Astrocyte of the spinal cord (primary cell): ENCODE data around the gene ARPC5.
A peak's percentile ranks its signal among the peaks of the same experiment; 100 is the strongest.

Experiments
- DNase-seq: peaks from one replicate; pipeline ENCODE4 v3.0.0; 2011; ENCODE audit warnings: low read depth, low spot score
- H3K4me3 ChIP-seq: 2 replicates; pipeline ENCODE4 v1.5.1; 2011; ENCODE audit warnings: low read depth, mild to moderate bottlenecking, low read length, moderate library complexity
- in situ Hi-C: cut with HindIII; loops from 2 replicates; pipeline ENCODE4 v1.10.0; 2017; ENCODE audit warnings: low sequenced_read_pairs
- TF ChIP-seq, protein P1 (sequence below): IDR thresholded peaks from 2 replicates; pipeline ENCODE4 v1.5.1; 2012; ENCODE audit warnings: low read depth, mild to moderate bottlenecking, low read length, inconsistent platforms

Gene ARPC5

DNA sequence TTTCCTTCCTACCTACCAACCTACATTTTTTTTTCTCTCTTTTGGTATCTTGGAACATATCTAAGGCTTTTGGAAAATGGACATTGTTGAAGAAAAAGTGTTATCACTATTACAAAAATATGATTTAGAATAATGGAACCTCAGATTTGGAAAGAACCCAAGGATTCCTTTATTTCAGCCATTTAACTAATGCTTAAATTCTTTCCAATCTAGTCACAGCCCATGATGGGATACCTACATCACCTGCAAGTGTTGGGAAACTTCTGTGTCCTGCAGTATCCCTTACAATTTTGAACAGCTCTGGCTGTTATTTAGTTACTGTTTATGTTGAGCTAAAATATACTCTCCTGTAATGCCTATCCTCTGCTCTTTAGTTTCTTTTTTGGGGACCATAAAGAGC is 39.8 kb upstream of the ARPC5 start:
- TF ChIP-seq, protein P1, sequence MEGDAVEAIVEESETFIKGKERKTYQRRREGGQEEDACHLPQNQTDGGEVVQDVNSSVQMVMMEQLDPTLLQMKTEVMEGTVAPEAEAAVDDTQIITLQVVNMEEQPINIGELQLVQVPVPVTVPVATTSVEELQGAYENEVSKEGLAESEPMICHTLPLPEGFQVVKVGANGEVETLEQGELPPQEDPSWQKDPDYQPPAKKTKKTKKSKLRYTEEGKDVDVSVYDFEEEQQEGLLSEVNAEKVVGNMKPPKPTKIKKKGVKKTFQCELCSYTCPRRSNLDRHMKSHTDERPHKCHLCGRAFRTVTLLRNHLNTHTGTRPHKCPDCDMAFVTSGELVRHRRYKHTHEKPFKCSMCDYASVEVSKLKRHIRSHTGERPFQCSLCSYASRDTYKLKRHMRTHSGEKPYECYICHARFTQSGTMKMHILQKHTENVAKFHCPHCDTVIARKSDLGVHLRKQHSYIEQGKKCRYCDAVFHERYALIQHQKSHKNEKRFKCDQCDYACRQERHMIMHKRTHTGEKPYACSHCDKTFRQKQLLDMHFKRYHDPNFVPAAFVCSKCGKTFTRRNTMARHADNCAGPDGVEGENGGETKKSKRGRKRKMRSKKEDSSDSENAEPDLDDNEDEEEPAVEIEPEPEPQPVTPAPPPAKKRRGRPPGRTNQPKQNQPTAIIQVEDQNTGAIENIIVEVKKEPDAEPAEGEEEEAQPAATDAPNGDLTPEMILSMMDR, result no peak
- in situ Hi-C loops, result no loop called here
- no peak for DNase-seq
- H3K4me3 ChIP-seq, result no peak overlapping the region

DNA sequence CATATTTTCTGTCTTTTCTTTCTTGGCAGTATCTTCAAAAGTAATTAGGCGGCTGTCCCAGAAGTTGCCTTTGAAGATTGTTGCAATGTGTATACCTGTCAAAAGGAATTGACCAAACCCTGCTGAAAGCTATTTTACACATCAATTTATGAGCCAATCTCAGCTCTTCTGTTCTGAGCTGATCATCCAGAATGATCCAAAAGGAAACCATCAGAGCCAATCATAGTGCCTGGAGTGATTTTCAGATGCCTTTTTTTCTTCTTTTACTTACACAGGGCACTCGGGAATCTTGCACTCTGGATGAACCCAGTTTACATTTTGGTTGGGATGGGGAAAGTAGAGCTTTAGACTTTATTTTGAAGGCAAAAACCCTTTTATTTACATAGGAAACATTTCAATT is 39.3 kb upstream of the ARPC5 start:
- in situ Hi-C loops, result no loop called here
- TF ChIP-seq, protein P1, result no peak
- no peak overlapping the region for H3K4me3 ChIP-seq
- DNase-seq, result no peak

DNA sequence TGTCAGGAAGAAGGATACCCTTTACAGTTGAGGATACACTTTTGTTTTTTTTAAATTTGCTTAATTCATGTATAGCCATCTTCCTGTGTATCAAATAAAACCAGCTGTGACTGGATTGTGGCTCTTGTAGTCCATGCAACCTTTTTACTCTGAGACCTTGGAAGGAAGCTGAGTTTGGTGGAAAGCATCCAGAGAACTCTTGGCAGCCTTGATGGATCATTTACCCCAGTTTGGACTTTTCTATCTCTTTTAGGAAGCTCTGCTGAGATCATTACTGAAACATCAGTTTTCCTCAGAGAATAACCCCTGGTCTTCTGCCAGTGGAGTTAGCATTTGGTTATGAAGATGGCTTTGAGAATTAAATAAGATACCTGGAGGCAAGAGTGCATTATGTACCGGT is 38.8 kb upstream of the ARPC5 start:
- TF ChIP-seq, protein P1, result no peak
- no peak overlapping the region for H3K4me3 ChIP-seq
- in situ Hi-C loops, result no loop called here
- no peak for DNase-seq

DNA sequence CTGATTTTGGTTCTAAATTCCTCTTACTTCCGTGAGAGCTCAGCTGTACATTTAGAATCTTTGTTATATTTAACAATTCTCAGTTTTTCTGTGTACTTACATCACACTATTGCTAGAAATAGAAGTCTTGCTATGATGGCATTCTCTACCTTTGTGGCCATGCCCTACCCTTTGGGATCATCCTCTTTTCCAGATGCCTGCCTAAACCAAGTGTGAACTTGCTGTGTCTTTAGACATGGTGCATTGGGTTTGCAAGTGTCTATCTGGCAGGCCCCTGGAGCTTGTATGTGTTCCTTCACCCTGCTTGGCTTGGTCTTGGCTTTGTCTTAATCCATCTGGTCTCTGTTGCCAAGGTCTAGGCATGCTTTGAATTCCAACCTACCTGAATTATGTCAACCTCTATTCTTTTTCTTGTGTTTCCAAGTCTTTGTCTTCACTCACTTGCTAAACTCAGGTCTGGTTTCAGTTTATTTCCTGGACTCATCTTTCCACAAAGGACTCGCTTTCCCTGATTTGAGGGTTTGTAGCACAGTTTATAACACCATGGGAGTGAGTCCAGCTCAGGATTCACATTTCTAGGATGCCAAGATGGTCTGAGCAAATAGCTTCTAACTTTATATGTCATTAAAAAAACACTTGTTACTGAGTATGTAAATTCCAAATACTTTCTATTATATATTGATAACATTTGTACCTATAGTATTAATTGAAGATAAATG is 38.2 kb upstream of the ARPC5 start:
- no peak overlapping the region for H3K4me3 ChIP-seq
- in situ Hi-C loops, result no loop called here
- DNase-seq, result no peak
- TF ChIP-seq, protein P1, result no peak

DNA sequence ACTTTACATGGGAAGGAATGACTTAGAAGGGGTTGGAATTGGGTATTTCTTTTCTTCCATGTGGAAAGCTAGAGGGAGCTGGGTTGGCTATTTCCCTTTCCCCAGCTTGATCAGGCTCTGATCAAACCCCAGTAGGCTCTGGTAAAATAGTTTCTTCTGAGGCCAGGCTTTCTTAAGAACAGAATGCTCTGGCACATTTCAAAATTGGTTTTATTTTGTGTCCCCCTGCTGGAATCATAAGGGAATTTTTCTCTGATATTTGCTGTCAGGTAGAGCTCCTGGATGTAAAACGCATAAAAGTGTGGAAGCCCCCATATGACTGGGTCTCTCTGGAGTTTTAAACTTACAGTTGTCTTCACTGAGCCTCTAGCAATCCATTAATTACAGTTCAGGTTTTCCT is 34.6 kb upstream of the ARPC5 start:
- H3K4me3 ChIP-seq, result no peak overlapping the region
- TF ChIP-seq, protein P1, result peak; percentile 23
- no peak for DNase-seq
- in situ Hi-C loops, result no loop called here

DNA sequence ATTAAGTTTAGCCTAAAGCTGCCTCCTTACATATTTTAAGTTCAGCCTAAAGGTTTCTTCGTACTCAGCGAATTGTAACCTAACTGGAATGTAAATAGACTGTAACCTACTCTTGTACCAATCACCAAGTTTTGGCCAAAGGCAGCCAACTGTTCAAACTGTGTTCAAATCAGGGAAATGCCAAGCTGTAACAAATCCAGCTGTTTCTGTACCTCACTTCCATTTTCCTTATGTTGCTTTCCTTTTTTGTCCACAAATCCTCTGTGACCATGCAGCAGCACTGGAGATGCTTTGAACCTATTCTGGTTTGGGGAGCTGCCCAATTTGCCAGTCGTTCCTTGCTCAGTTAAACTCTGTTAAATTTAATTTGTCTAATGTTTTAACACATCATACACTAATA is 20.8 kb upstream of the ARPC5 start:
- TF ChIP-seq, protein P1, result no peak
- no peak overlapping the region for H3K4me3 ChIP-seq
- DNase-seq, result no peak
- in situ Hi-C loops, result no loop called here

DNA sequence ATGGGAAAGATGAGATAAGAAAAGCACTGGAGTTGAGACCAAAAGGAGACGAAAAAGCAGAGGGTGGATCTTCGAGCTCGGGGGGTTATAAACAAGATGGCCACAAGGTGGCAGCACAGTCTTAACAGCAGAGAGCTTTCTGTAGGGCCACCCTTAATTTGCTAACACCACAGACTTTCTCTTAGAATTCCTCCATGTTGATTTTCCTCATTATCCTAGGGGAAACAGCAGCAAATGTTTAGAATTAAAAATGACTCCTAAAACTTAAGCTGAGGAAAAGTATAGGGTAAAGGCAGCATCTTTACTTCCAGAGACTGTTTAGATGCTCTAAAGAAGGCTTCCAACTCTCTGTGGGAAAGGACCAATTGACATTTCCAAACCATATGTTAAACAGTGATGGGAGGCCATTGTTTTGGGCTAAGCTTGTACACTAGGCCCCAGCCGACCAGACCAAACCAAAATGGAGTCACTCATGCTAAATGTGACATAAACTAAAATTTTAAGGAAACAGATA is 20.0 kb upstream of the ARPC5 start:
- in situ Hi-C loops, result no loop called here
- TF ChIP-seq, protein P1, result peak; percentile 78
- peak; percentile 79 for DNase-seq

More for the DNA sequence above, 20.0 kb upstream of the ARPC5 start:
- H3K4me3 ChIP-seq, result no peak overlapping the region
